ENCODE data around the gene SLC19A2.
"Not testable (repeated sequence)": the region's sequence is repeated elsewhere in the genome, so short reads cannot be mapped to it uniquely, and the experiment has no call there.

Gene SLC19A2

DNA sequence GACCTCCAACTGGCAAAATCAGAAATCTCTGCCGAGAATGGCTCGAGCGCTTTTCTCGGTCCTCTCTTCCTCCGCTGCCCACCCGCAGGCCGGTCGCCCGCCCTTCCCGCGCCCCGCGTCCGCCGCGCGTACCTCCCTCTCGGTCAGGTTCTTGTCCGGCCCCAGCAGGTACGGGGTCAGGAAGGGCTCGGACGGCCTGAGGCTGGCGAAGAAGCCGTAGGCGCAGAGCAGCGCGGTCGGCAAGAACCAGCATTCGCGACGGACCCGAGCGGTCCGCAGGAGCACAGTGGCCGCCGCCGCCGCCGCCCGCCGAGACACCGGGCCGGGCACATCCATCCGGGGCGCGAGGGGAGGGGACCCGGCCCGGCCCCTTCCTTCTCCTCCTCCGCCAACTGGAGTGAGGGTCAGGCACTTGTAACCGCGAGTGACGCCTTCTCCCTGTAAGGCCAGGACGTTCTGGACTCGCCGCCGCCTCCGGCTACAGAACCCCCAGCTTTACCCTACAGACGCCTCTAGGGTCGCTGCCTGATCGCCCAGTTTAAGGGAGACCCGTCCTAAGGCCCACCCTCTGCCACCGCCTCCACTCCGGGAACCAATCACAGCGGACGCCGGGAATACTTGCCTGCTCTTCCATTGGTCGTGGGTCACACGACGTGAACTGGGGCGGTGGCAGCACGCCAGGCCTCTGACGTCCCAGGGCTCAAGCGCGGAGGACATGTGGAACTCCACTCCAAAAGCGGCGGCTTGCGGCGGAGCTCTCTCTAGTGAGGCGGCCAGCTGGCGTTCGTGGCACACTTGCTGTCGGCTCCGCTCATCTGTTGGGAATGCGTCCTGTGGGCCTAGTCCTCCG, at the start of gene SLC19A2:
Gene SLC19A2 (minus strand): TSS at position 514 of the 850 bp plus-strand sequence. CDS start 178 bp downstream, at position 336.
- Histone ChIP-seq H3K27me3 (ENCODE audit: insufficient read depth, low read length, poor library complexity) (no peaks in the 10 kb centered on the region), H3K27ac (ENCODE audit: low read length) (peak within 1 kb of the TSS; percentile 34), H3K4me1 (ENCODE audit: insufficient read depth, low read length) (peaks cover 38% of the 10 kb centered on the region), H3K9ac (ENCODE audit: low read depth, low read length) (peak within 1 kb of the TSS; percentile 64), H3K79me2 (ENCODE audit: insufficient read depth, low read length) (peaks cover 18% of the 10 kb centered on the region; the same call in 1 of the 2 replicates), H3K9me3 (ENCODE audit: insufficient read depth, low read length, severe bottlenecking) (no peaks in the 10 kb centered on the region), H3K36me3 (ENCODE audit: insufficient read depth, low read length) (no peaks in the 10 kb centered on the region), H4K20me1 (ENCODE audit: insufficient read depth, low read length) (no peaks in the 10 kb centered on the region), H2AFZ (ENCODE audit: low read depth, low read length) (peak within 1 kb of the TSS; percentile 74), H3K4me3 (ENCODE audit: low read depth in 1 of 2, low read length in 2 of 2) (peak within 1 kb of the TSS; percentile 39 to 57; a peak in 3 of 4 replicates), H3K4me2 (ENCODE audit: insufficient read depth, low read length) (peak within 1 kb of the TSS; percentile 70)
- ATAC-seq (ENCODE audit: insufficient read depth, low read depth) (peak; percentile 99), DNase-seq (peak; percentile 96)
- TF ChIP-seq EZH2 (IDR thresholded peaks at IDR 0.05; ENCODE audit: borderline replicate concordance, low read depth, low read length, severe bottlenecking) = no peak
- TF ChIP-seq, protein P1, sequence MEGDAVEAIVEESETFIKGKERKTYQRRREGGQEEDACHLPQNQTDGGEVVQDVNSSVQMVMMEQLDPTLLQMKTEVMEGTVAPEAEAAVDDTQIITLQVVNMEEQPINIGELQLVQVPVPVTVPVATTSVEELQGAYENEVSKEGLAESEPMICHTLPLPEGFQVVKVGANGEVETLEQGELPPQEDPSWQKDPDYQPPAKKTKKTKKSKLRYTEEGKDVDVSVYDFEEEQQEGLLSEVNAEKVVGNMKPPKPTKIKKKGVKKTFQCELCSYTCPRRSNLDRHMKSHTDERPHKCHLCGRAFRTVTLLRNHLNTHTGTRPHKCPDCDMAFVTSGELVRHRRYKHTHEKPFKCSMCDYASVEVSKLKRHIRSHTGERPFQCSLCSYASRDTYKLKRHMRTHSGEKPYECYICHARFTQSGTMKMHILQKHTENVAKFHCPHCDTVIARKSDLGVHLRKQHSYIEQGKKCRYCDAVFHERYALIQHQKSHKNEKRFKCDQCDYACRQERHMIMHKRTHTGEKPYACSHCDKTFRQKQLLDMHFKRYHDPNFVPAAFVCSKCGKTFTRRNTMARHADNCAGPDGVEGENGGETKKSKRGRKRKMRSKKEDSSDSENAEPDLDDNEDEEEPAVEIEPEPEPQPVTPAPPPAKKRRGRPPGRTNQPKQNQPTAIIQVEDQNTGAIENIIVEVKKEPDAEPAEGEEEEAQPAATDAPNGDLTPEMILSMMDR (IDR thresholded peaks at IDR 0.05; ENCODE audit: borderline replicate concordance, extremely low read depth, low read length, poor library complexity, severe bottlenecking) = peak; percentile 64

DNA sequence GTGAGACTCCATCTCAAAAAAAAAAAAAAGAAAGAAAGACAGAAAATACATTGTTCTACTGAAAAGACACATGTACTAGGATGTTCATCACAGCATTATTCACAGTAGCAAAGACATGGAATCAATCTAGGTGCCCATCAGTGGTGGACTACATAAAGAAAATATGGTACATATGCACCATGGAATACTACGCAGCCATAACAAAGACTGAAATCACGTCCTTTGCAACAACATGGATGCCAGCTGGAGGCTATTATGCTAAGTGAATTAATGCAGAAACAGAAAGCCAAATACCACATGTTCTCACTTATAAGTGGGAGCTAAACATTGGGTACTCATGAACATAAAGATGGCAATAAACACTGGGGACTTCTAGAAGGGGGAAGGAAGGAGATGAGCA, 48.9 kb upstream of the SLC19A2 start:
- Histone ChIP-seq H4K20me1 (ENCODE audit: insufficient read depth, low read length) (no peaks in the 10 kb centered on the region), H3K9me3 (ENCODE audit: insufficient read depth, low read length, severe bottlenecking) (no peaks in the 10 kb centered on the region), H3K4me1 (ENCODE audit: insufficient read depth, low read length) (peaks cover 5% of the 10 kb centered on the region), H3K9ac (ENCODE audit: low read depth, low read length) (no peak overlapping the region), H3K27me3 (ENCODE audit: insufficient read depth, low read length, poor library complexity) (no peaks in the 10 kb centered on the region), H2AFZ (ENCODE audit: low read depth, low read length) (no peak overlapping the region), H3K4me3 (ENCODE audit: low read depth in 1 of 2, low read length in 2 of 2) (no peak overlapping the region), H3K4me2 (ENCODE audit: insufficient read depth, low read length) (no peak overlapping the region), H3K27ac (ENCODE audit: low read length) (no peak overlapping the region), H3K36me3 (ENCODE audit: insufficient read depth, low read length) (no peaks in the 10 kb centered on the region), H3K79me2 (ENCODE audit: insufficient read depth, low read length) (no peaks in the 10 kb centered on the region)
- TF ChIP-seq EZH2 (IDR thresholded peaks at IDR 0.05; ENCODE audit: borderline replicate concordance, low read depth, low read length, severe bottlenecking) = no peak
- DNase-seq = no peak
- no peak for ATAC-seq (ENCODE audit: insufficient read depth, low read depth)

DNA sequence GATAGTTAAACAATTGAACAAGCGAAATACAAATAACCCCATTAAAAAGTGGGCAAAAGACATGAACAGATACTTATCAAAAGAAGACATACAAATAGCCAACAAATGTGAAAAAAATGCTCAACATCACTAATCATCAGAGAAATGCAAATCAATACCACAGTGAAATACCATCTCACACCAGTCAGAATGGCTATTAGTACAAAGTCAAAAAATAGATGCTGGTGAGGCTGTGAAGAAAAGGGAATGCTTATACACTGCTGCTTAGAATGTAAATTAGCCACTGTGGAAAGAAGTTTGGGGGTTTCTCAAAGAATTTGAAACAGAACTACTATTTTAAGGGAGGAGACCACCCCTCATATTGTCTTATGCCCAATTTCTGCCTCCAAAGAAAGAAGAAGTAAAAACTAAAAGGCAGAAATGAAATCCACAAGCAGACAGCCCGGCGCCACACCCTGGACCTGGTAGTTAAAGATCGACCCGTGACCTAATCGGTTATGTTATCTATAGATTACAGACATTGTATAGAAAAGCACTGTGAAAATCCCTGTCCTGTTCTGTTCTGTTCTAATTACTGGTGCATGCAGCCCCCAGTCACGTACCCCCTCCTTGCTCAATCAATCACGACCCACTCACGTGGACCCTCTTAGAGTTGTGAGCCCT, 47.9 kb upstream of the SLC19A2 start:
- ATAC-seq (ENCODE audit: insufficient read depth, low read depth); H3K4me3 ChIP-seq (ENCODE audit: low read depth in 1 of 2, low read length in 2 of 2): not testable (repeated sequence)

GRCh38 chr1:169530448-169530847, 44.7 kb upstream of the SLC19A2 start:
- H3K4me1 ChIP-seq (ENCODE audit: insufficient read depth, low read length) = peaks cover 23% of the 10 kb centered on the region
- H4K20me1 ChIP-seq (ENCODE audit: insufficient read depth, low read length) = no peaks in the 10 kb centered on the region
- no peak for ATAC-seq (ENCODE audit: insufficient read depth, low read depth)
- no peak overlapping the region for H3K4me2 ChIP-seq (ENCODE audit: insufficient read depth, low read length)
- DNase-seq = no peak
- no peaks in the 10 kb centered on the region for H3K27me3 ChIP-seq (ENCODE audit: insufficient read depth, low read length, poor library complexity)
- no peaks in the 10 kb centered on the region for H3K79me2 ChIP-seq (ENCODE audit: insufficient read depth, low read length)
- TF ChIP-seq, protein P1 (IDR thresholded peaks at IDR 0.05; ENCODE audit: borderline replicate concordance, extremely low read depth, low read length, poor library complexity, severe bottlenecking) = no peak
- TF ChIP-seq EZH2 (IDR thresholded peaks at IDR 0.05; ENCODE audit: borderline replicate concordance, low read depth, low read length, severe bottlenecking) = no peak
- H3K36me3 ChIP-seq (ENCODE audit: insufficient read depth, low read length) = no peaks in the 10 kb centered on the region
- no peak overlapping the region for H3K9ac ChIP-seq (ENCODE audit: low read depth, low read length)
- no peaks in the 10 kb centered on the region for H3K9me3 ChIP-seq (ENCODE audit: insufficient read depth, low read length, severe bottlenecking)
- H2AFZ ChIP-seq (ENCODE audit: low read depth, low read length) = no peak overlapping the region
- no peak overlapping the region for H3K27ac ChIP-seq (ENCODE audit: low read length)
- H3K4me3 ChIP-seq (ENCODE audit: low read depth in 1 of 2, low read length in 2 of 2) = no peak overlapping the region

More for the DNA sequence above, 47.9 kb upstream of the SLC19A2 start:
- not testable (repeated sequence) for H3K27me3 ChIP-seq (ENCODE audit: insufficient read depth, low read length, poor library complexity); DNase-seq; H3K4me2 ChIP-seq (ENCODE audit: insufficient read depth, low read length); H3K79me2 ChIP-seq (ENCODE audit: insufficient read depth, low read length); H3K36me3 ChIP-seq (ENCODE audit: insufficient read depth, low read length); H2AFZ ChIP-seq (ENCODE audit: low read depth, low read length); H3K9me3 ChIP-seq (ENCODE audit: insufficient read depth, low read length, severe bottlenecking); H3K27ac ChIP-seq (ENCODE audit: low read length); H3K9ac ChIP-seq (ENCODE audit: low read depth, low read length); H4K20me1 ChIP-seq (ENCODE audit: insufficient read depth, low read length)
- H3K4me1 ChIP-seq (ENCODE audit: insufficient read depth, low read length) = peaks cover 15% of the 10 kb centered on the region

Data from DND-41 (cell line).